GM19025 (cell line): ENCODE measurements around the gene PIANP.

Experiments used
- ATAC-seq: cut with Tn5 transposase; IDR thresholded peaks from one replicate; pipeline ENCODE4 v1.9.1; 2021; ENCODE audit warnings: mild to moderate bottlenecking, low read depth, moderate library complexity; ENCODE audit not compliant: unreplicated experiment

The PIANP gene

DNA sequence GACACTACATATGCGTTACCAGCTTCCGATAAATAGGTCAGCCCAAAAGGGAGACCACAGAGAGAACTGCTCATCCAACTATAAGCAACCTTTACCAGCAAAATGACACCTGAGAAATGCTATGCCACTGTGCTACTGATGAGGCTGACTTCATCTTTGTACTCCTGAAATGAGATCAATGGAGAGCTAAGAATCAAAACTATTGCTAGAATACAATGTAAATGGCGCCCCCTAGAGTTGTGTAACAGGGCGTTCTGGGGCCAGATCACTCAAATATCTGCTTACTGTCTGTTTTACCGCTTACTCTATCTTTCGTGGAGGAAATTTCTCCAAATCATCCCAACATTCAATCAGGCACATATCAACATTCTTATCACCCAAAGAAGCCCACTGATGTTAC lies 16.0 kb downstream of the PIANP start:
- ATAC-seq = no peak

- ATAC-seq = no peak
These were observed 23.7 kb downstream of the PIANP start for GRCh38 chr12:6676962-6677361.

GRCh38 chr12:6672143-6672542 lies 28.5 kb downstream of the PIANP start:
- no peak for ATAC-seq

DNA sequence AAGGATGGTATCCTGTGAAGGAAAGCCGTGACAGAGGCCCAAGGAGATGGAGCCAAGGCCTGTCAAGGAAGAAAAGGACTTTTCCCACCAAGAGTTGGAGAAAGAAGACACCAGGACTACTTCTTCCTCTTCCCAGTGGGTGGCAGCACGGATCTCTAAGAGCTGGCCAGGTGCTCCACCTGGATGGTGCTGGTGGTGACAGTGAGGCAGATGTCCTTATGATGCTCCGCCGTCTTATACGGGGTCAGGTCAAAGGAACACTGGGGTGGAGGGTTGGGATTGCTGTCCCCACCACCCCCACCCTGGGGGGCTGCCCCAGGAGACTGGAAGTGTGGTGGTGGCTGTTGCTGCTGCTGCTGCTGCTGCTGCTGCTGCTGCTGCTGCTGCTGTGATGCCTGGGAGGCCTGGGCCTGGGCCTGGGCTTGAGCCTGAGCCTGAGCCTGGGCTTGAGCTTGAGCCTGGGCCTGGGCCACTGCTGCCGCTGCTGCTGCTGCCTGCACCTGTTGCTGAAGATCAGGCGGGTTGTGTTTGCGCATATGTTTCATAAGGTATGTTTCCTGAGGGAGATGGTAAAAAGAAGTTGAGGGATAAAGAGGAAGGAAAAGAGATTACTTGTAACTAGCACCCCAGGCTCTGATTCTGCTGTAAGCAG lies 32.9 kb downstream of the PIANP start:
- no peak for ATAC-seq

DNA sequence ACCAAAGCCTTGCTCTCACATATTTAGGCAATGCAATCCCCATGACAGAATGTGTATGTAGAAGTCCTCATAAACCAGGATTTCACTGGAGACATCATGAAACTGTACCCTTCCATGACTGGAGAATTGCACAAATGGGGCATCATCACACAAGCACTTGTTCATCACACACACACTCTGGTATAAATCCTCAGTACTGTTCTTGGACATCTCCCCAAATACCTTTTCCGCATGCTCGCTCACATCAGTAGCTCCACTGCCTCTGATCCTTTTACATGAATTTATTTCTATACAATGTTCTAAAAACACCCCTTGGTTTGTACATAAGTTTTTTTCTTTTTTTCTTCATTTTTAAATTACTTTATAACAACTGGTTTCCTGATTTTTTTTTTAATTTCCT lies 34.4 kb downstream of the PIANP start:
- no peak for ATAC-seq

DNA sequence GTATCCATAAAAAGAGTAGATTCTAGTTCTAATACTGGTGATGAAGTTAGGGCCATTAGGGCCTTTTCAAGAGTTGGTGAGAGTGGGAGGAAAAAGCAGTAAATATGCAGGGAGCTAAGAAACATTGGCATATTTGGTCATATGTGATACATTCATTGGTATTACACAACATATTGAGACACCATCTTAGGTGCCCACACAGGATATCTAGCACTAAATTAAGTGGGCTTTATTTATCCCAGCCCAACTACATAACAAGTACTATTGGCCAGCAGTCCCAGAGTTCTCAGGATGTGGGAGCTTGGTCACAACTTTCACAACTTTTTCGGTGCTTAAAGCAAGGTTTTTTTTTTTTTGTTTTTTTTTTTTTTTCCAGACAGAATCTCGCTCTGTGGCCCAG lies 35.7 kb downstream of the PIANP start:
- ATAC-seq = no peak

DNA sequence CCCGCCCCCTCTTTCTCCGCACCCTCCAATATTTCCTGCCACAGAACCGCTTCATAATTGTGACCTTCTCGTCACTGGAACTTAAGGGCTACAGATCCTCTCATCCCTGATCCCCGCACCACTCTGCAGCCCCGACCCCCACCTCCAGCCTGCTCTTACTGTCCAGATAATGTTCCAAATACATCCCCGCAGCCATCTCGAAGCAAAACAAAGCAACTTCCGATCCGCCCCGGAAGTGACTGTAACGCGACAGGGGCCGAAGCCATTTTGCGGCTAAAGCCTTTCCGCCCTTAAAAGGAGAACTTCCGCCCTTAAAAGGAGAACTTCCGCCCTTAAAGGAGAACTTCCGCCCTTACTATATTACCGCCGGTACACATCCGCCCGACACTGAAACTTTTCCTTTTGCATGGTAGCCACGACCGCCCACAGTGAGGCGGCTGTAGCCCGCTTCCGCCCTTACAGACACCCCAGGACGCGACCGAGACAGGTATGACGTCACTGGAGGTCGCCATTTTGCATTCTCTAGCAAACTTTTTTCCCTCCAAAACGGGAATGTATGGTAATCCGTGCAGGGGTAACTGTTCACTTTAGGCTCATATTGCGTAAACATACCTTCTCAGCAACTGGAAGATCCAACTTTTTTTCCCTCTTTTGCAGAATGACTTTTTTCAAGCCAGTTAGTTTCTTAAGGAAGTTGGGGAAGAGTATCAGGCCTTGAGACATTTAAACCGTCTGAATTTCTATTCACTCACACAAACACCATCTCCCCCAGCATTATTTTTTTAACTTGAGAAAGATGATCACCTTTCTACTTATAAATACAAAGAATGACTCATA lies 37.5 kb downstream of the PIANP start, which contains the start of gene ING4:
TSS of gene ING4 (minus strand) at position 214 of the 837 bp plus-strand sequence. CDS start at position 196, 18 bp downstream.
- ATAC-seq = peak; percentile 98

GRCh38 chr12:6662602-6662905 lies 38.1 kb downstream of the PIANP start:
- ATAC-seq = no peak

DNA sequence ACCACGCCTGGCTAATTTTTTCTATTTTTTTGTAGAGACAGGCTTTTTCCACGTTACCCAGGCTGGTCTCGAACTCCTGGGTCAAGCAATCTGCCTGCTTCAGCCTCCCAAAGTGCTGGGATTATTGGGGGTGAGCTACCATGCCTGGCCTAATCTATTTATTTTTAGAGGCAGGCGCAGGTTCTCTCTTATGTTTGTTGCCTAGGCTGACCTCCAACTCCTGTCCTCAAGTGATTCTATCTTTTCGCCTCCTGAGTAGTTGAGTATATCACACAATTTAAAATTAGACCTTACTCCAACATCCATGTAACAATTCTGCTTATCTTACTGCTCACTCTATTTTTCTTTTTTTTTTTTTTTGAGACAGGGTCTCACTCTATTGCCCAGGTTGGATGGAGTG lies 46.6 kb downstream of the PIANP start:
- no peak for ATAC-seq

- no peak for ATAC-seq
These were observed 47.3 kb downstream of the PIANP start for GRCh38 chr12:6653342-6653741.

- ATAC-seq = no peak
These were observed 48.2 kb downstream of the PIANP start for GRCh38 chr12:6652391-6652790.

DNA sequence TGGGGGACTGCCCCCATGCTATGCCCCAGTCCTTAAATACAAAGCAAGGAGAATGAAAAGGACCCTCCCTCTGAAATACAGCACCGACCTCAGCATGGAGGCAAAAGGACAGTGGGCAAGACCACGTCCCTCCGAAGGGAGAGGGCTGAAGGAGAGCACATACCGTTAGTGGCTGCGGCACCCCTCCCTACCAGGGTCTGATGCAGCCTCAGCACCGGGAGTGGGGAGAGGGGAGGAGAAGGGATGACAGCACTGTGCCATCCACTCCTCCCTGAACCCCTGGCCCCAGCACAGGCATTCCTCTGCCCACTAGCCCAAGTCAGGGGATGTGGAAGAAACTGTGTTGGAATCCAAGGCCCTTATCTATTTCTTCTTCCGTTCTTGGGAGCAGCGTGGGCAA lies 49.8 kb downstream of the PIANP start:
- no peak for ATAC-seq

DNA sequence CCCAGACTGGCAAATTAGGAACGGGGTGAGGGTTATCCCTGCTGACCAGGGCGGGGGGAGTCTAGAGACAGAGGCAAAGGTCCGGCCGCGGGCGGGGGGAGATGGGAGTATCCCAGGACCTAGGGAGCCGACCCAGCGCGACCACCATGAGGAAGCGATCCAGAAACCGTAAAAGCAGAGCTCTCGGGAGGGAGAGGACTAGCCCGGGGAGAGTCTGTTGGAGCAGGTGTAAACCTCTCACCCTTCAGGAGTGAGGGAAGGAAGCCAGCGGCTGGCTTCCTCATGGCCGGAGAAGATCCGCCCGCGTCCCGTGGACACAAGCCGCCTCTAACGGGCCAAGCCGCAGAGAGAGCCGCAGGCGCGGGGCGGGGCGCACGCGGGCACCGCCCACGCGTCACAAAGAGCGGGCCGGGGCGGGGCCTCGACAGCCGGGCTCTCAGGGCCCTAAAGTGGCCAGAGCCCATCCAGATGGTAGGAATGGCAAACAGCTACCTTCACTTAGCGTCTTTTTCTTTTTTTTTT lies 53.5 kb downstream of the PIANP start, which contains the start of gene ACRBP:
TSS of gene ACRBP (minus strand) at position 350 of the 522 bp plus-strand sequence. CDS start at position 284, 66 bp downstream.
- ATAC-seq = no peak

DNA sequence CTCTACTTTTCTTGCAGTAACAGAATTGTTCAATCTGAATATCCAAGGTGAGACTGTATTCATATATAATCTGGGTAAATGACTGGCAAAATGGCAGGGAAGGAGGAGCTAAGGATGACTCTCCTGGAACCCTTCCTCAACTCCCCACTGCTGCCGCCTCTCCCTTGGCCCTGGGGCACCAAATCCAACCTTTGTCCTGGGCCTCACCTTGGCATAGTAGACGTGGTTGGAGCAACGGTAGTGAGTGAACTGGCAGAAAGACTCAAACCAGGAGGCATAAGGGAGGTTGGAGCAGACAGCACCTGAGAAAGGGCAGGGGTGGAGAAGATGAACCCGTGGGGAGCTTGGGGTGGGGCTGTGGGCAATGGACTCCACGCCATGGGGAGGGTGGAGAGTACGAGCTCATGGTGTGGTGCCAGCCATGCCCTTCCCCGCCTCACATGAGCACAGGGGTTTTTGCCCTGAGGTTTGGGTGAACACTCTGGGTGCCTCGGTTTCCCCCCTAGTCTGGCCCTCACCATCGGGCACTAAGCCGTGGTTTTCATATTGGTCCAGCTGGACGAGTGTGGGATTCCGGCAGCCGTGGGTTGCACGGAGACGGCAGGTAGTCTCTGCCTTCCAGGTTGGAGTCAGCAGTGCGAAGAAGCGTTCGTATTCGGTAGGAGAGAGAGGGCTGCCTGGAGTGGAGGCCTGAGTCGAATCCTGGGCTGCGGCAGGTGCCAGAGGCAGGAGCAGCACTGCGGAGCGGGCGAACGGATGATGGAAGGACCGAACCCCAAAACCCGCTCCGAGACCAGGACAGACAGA lies 54.1 kb downstream of the PIANP start:
- no peak for ATAC-seq

DNA sequence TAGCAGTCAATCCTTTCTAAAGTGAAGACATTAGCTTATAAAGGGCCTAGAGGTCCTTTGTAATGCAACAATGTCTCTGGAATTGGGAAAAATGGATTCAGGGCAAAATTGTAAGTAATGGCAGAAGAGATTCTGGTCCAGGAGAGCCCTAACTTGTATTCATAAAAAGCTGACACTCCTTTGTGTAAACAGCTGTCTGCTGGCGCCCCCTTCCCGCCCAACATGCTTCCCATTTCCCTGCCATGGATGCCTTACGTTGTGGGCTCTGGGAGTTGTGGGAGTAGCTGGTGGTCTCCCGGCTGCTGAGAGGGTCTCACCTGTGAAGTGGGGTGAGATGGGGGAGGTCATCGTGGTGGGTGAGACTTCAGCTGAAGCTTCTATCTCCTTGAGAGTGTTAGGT lies 55.7 kb downstream of the PIANP start:
- no peak for ATAC-seq

DNA sequence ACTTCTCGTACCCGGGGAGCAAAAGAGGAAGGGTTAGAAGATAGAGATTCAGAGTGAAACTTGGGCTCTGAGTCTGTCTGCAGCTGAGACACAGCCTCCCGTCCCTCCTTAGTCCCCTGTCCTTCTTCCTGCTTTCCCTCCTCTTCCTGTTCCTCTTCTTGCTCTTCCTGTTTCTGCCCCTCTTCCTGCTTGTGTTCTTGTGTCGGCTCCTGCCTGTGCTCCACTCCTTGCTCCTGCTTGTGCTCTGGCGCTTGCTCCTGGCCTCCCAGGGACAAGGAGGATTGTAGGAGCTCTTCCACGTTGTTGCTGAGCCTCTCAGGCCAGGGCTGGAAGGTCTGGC lies 56.4 kb downstream of the PIANP start:
- no peak for ATAC-seq
